ENCODE measurements around the gene PEPD.

PEPD gene

DNA sequence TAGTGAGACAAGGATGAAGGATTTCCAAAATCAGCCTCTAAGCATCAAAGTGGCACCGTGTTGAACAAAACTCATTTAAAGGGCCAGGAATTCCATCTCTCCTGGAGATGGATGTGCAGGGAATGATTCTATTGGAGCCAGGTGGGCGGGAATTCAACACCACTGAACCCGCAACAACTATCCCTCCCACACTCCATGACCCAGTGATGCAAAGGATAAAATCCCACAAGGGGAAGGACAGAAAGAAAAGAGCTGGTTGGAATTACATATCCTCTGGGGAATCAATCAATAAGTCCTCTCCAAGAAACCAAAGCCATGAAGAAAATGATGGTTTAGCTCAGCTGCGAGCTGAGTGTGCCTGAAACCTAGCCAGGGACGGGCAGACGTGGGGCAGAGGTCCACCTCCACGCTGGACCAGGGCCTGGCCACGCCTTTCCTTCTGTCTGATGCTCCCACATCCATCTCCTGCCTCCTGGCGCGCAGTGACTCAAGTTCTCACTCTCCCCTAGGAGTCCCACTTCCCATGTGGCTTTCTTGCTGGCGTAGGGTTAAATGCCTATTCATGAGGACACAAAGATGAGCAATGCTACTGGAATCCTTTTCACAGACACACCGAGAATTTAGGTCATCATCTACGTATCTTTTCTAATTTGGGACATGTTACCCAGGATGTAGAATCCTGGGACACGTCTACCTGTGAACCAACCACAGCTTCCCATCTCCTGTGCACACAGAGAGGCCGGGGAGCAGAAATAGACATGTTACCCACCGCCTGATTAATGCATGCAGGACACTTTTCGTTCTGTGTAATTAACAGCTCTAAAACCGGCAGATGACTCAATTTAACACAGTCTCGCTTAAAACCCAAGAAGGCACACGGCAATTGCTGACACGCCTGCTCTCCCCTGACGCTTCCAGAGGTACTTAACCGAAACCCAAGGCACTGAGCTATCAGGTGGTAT lies 48.6 kb downstream of the PEPD start:
- DNase-seq (ENCODE audit: low read depth) = peak; percentile 97

DNA sequence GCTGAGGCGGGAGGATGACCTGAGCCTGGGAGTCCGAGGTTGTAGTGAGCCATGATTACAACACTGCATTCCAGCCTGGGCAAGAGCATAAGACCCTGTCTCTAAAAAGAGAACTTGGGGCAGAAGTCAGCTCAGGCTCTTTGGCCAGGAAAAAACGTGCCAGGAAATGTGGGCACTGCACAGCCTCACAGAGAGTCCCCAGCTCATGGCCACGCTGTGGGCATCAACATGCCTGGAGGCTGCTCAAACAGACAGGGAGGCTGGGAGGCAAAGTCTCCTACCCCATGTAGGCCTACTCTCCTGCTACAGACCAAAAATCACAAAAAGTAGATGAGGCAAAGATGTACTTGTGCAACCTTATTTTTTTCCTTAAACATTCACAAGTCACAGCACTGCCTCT lies 49.4 kb downstream of the PEPD start:
- DNase-seq (ENCODE audit: low read depth) = no peak

DNA sequence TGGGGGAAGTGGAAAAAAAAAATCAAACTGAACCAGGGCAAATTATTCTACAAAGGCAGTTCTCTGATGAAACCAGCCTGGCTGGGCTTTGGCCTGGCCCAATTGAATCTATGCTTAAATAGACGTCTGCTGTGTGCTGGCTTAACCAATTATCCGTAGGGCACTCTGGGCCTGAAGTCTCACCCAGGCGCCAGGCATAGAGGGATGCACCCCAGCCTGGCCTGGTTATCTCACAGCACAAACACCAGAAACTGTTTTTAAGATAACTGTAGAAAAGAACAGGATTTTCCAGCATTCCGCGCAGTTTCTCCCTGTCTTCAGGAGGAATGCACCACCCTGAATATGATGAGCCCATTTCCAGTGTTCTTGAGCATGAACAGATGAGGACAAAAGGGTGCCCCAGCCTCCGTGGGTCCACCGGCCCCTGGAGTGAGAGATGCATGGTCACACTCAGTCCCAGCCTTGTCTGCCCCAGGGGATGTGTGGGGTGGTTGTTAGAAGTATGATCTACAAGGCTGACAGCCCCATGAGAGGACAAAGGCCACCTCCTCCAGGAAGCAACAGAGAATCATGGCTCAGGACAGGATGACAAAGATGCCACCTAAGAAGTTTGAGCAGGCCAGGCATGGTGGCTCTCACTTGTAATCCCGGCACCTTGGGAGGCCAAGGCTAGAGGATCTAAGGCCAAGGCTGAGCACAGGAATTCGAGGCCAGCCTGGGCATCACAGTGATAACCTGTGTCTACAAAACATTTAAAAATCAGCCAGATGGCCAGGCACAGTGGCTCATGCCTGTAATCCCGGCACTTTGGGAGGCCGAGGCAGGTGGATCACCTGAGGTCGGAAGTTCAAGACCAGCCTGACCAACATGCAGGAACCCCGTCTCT lies 50.2 kb downstream of the PEPD start:
- DNase-seq (ENCODE audit: low read depth) = no peak

DNA sequence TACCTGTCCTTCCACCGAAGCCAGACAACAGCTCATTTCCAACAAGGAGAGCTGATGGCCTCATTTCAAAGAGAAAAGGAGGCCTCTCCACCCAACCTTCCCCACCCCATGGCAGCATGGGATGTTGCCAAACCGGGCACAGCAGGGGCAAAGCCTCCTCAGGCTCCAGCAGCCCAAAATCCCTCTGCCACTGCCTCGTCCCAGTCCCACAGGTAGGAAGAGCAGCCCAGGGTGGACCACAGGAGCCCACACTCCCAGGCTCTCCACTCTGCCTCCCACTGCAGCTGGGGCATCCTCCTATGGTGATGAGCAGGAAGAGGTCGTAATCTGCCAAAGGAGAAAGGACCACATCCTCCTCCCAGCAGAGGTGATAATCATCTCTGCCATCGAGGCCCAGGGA lies 50.9 kb downstream of the PEPD start:
- no peak for DNase-seq (ENCODE audit: low read depth)

DNA sequence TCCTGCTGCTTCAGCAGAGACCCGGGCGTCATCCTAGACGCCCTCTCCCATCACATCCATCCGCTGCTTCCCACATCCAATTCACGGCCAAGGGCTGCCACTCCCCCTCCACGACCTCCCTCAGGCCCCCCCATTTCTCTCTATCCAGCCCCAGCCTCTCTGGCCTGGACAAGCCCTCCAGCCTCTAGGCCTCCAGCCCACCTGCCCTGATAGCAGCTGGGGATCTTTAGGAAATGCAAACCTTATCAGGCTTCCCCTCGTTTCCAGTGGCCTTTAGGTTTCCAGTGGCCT lies 51.6 kb downstream of the PEPD start:
- DNase-seq (ENCODE audit: low read depth) = no peak

DNA sequence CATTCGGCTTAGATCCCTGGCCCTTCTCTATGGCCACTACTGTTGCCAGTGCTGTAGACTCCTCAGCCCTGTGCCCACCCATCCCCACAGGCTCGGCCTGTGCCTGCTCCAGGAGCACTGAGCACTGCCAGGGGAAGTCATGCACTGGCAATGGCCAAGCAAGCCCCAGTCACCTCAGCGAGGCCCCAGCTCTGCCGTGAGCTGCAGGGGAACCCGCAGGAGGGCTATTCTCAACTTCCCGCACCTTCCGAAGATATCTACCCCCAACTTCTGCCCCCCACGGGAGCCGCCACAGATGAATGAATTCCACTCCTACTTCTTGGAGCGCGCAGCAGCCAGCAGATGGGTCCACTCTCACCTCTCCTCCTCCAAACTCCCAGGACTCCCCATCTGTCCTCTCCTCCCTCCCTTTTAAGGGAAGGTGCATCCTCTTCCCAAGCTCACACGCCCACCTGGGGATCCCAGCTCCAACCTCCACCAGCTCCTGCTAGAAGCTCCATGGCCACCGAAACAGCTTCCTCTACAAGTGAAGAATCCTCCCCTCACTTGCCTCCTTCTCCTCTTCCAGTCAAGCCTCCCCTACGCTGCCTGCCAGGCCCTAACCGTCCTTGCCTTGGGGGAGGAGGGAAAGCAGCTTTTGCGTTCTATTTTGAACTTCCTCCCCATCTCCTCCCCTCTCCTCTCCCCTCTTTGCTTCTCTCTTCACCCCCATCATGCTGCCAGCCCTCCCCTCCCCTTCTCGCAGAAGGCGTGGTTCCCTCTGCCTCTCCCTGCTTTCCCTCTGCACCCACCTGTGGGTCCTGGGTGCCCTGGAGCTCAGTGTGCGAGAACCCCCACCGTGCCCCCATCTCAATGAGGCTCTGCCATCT lies 52.2 kb downstream of the PEPD start:
- DNase-seq (ENCODE audit: low read depth) = no peak

DNA sequence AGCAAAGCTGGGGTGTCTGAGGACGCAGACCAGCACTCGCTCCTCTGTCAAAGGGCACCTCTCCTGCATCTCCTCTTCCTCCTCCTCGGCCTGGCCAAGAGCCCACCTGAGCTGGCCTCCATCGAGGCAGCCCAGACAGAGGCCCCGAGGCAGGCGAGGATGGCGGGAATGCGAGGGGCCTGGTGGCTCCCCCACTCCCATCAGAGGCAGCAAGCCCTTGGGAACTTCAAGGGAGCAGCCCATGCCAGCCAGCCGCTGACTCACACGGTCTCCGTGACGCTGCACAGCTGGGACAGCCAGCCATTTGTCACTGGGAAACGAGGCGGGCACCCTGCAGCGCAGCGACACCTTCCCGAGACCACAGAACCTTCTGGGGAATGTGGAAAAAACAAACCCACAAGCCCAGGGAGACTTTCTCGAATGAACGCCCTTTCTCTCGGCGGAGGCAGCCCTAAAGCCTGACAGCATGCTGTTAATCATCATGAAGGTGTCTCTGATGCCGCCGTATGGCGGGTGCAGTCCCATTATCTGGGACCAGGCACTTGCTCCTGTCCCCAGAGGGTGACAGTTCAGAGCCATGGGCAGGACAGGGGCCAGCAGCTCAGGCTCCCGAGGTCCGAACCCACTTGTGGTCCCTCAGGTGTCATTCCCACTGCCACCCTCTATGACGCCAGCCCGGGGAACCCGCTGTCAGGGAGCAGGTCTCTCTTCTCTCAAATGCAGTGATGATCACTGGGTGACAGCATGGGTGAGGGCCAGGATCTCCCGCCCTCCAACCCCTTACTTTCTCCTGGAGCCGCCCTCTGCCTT lies 53.0 kb downstream of the PEPD start:
- DNase-seq (ENCODE audit: low read depth) = no peak

DNA sequence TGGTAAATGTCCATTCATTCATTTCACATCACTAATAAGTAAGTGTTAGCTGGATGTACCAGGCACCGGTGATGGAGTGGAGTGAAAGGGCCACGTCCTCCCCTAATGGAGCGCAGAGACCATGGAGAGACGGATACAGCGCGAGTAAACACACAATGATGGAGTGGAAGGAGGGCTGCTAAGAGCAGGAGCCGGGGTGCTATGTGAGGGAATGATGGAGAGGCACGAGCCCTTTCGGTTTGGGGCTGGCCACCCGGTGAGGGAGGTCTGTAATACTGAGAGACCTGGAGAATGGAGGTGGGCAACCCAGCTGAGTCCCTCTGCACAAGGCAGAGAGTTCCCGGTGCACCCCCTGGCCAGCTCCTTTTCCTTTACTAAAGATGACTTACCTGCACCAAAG lies 53.7 kb downstream of the PEPD start:
- no peak for DNase-seq (ENCODE audit: low read depth)

DNA sequence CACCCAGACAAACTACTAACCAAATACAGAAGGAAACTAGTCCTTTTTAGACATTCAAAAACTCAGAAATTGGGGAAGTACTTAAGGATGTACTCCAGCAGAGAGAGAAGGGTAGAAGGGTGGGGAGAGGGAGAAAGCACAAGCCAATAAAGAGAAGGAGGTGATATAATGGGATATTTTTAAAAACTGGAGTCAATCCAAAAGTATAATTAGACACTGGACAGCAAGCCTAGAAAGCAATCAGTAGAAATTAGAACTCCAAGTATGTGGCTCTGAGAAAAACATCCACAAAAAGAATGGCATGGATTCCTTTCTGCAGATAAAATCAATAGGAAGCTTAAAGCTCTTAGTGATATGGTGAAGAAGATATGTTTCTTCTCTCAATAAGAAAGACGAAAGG lies 55.8 kb downstream of the PEPD start:
- no peak for DNase-seq (ENCODE audit: low read depth)

DNA sequence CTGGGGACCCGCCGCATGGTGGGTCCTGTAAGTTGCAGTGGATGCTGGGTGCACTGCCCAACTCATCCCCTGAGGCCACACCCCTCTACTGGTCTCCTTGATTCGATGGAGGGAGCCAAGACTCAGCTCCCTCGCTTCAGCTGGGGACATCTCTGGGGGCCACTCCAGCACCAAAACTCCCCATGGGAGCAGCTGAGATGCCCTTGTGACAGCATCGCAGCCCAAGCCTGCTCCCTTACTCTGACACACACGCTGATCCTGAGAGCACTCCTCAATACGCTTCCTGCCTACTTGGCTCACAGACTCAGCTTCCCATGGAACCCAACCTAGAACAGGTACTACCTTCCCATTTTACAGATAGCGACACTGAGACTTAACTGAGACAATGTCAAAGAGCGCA lies 56.2 kb downstream of the PEPD start:
- no peak for DNase-seq (ENCODE audit: low read depth)

DNA sequence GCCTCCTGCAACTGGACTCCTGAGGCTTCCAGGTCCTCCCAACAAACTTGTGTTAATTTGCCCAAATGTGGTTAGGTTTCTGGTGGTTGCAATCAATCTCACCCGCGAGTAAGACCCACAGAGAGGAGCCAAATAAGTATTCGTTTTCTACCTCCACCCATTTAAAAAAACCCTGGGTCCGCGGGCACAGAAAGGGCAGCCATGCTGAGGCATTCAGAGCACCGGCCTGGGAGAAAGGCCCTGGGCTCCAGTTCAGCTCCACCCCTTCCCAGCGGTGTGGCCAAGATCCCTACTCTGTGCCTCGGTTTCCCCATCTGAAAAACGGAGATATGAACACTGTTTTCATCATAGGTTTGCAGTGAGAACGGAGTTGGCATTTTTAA lies 56.9 kb downstream of the PEPD start:
- no peak for DNase-seq (ENCODE audit: low read depth)

DNA sequence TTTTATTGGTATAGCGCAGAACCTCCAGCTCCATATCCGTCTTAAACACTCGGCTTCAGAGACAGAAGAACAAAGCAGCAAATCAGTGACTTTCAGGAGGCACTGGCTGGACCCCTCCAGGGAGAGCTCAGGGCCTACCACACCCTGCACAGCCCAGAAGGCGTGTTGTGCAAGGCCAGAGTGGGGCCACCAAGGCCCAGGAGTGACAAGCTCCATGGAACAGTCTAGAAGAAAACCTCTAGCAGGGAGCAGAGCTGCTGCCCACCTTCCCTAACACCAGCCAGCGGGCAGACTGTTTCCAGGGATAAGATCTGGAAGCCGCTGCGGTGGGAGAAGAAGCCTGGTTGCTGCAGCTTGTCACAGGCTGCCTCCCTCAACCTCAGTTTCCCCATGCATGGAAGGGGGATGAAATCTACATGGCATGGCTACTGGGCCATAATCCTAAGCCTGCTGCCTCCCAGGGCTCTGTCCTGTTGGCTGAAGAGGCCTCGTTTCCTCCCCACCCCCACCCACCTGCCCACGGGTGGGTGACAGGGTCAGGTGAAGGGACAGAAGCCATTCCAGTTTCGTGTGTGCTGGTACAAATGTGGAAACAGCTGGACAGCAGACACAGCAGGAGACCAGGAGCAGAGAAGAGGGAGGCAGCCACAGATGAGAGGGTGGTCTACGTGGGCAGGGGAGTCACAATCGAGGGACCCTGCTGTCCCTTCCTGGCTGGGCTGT lies 57.4 kb downstream of the PEPD start:
- no peak for DNase-seq (ENCODE audit: low read depth)

DNA sequence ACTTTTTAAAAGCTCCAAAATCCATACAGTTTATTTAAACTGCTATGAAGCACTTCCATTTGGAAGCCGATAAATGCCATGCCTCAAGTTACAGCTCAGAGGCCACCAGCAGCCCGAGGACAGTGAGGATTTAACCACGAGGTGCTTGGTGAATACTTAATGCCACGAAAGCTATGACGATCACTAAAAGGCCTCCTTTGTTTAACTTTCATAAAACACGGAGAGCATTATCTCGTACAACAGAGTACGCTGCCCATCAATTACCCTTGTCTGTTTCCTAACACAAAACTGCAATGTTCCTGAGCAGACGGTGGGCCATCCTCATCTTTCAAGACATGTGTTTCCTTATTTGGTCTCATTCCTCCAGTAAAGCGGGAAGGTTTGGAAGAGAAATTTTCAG lies 58.4 kb downstream of the PEPD start:
- DNase-seq (ENCODE audit: low read depth) = no peak

DNA sequence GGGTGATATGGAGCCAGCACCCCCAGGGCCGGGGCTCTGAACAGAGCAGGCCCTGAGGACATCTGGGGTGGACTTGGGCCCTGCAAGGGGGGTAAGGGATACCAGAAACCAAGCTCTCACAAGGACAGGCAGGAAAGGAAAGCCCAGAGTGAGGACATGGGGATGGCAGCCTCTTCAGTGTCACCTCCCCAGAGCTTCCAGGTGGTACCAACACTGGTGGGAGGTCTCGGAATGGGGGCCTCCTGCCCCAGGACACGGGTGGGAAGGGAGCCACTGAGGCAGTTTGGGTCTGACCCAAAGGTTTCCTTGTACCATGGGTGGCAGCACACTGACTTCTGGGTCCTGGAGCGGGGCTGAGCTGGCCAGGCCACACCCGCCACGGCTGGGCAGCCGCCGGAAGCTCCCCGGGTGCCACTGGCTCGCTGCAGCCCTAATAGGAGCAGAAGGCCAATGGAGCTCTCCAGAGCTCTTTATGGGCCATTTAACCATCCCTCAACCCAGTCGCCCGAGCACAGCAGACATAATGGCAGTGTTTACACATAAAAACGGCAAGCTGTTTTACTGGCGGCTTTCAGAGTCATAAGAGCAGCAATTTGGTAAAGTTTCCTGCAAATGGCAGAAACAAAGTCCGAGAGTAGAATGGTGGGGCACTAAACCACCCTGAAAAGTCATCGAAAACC lies 59.3 kb downstream of the PEPD start:
- no peak for DNase-seq (ENCODE audit: low read depth)

DNA sequence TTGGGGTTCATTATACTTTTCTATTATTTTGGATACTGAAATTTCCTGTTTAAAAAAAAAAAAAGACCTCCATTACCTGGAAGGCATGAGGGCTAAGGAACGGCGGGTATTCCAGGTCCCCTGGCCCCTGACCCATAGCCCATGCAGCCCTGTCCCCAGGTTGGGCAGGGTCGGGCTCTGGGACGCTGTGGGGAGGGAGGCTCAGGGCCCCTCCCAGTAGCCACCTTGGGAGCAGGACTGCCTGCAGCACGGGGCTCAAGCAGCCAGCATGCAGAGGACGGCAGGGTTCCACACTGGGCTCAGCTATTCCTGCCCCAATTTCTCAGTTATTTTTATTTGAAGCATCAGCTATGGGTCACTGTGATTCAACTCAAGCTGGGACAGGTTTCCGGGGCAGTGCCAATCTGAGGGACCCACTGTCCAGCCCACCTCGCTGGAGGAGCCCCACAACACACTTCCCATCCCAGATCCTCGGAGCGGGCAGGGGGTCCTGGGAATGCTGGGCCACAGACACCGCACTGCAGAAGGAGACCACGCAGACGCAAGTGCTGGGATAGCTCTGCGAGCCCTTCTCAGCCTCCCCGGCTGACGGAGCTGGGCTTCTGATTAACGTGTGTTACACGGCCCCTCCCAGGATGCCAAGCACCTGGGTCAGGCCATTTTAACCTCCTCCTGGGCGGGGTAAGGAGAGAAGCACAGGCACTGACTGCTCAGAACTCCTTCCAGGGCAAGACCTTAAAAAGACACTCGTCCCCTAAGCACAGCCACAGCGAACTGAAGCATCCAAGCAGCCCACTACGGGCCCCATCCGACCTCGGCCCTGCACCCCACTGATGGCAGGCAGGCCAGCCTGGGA lies 60.1 kb downstream of the PEPD start:
- DNase-seq (ENCODE audit: low read depth) = no peak

DNA sequence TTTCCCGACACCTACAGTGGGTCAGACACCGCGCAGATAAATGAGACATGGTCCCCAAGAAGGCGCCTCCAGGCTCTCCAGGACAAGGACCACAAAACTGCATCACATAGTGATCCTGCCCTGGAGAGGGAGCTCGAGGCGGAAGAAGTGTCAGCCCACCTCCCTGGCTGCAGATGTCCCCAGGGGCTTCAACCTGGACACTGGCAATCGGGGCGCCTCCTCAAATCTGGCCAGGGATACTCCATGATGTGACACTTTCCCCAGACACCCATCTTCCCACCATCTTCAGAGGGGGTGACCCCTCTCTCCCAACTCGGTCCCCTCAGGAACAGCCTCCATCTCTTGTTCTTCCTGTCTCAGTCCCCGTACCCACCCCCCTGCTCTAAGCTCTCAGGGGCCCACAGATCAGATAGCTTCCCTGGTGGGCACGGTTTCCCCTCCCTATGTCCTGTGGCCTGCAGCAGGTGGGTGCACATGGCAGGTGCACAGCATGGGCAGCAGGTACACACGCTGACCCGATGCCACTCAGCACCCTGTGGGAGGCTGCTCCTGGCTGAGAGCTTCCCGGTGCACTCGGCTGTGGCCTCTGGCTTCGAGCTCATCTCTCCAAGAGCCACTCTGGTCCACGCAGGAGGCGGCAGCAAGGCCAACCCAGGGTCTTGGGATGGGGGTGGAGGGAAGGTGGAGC lies 61.2 kb downstream of the PEPD start:
- no peak for DNase-seq (ENCODE audit: low read depth)

DNA sequence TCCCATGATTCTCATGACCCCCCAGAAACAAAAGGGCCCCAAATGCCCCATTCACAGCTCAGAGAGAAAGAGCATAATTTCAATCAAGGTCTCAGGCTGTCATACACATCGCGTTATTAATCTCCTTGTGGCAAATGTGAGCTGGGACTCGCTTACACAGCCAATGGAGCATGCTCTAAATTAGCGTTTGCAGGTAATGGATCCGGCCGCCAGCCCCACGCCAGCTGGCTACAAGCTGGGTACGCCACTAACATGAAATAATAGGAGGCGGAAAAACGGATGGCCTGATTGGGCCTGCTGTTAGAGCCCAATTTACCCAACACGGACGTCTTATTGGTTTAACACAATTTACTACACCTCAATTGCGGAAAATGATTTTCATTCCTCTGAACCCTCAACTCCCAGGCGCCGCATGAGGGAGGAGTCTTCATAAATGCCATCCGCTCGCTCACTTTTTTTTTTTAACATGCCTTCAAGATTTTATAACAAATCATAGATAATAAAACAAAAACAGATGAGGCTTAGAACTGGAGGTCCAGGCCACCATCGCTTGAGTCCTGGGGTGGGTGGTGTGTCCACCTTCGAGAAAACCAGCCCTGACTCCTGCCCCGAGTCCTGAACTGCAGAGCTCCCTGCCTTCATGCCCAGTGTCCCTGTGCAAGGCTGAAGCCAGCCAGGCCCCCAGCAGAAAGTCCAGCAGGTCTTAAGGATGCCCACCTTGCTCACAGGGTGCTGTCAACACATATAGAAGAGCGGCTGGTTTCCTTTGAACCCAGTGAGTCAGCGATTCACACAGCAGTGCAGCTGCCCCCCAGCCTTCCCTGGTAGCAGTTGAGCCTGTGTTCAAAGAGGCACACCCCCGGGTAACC lies 62.1 kb downstream of the PEPD start:
- DNase-seq (ENCODE audit: low read depth) = no peak

DNA sequence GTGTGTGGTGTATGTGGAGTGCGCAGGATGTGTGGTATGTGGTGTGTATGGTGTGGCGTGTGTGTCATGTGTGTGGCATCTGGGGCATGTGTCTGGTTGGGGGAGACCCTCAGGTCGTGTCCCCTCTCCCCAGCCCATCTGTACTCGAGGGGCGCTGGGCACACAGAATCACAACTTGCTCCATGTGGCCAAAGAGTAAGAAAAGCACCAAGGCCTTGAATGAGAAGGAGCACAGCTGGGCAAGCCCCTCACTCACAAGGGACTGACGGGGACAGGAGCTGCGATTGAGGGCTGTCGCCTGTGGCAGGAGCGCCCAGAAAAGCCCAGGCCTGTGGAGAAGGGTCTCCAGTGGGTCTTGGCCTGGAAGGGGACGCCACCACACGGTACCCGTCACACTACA lies 62.8 kb downstream of the PEPD start:
- DNase-seq (ENCODE audit: low read depth) = no peak

Data from HS-5 (cell line).